Keratinocyte (primary cell): ENCODE results near the gene CIZ1. TPM values are rescaled to one million over a fixed set of nuclear protein-coding genes. Genes with fewer than 3 reads are reported as not detected.
A peak's percentile ranks its signal among the peaks of the same experiment; 100 is the strongest.

Source experiments
- DNase-seq: peaks from one replicate; pipeline ENCODE4 v3.0.0-alpha.2; 2011; ENCODE audit warnings: low read depth, missing footprints, low spot score
- FAIRE-seq: peaks from 2 replicates; lab custom pipeline; 2011; peaks lifted over from hg19 to GRCh38; lab: Jason Lieb, UNC
- H2AFZ ChIP-seq: 2 replicates; pipeline ENCODE4 v1.6.0; 2012; ENCODE audit warnings: low read length, control low read depth, inconsistent platforms; ENCODE audit not compliant: control insufficient read depth
- H3K27ac ChIP-seq: 2 replicates; pipeline ENCODE4 v1.5.1; 2011; ENCODE audit warnings: low read length; ENCODE audit not compliant: control insufficient read depth, insufficient read depth
- H3K27me3 ChIP-seq: 3 replicates; pipeline ENCODE4 v1.6.0; 2011; ENCODE audit warnings: low read length; ENCODE audit not compliant: control insufficient read depth, insufficient read depth; ENCODE audit errors: extremely low read depth
- H3K36me3 ChIP-seq, 2 experiments: 2 replicates in 1 of 2; 3 replicates in 1 of 2; pipeline ENCODE4 v1.5.1; 2011; ENCODE audit warnings: low read length in 2 of 2, mild to moderate bottlenecking in 1 of 2; ENCODE audit not compliant: control insufficient read depth in 2 of 2, insufficient read depth in 2 of 2; ENCODE audit errors: extremely low read depth in 1 of 2
- H3K4me1 ChIP-seq: 3 replicates; pipeline ENCODE4 v1.5.1; 2011; ENCODE audit warnings: low read length; ENCODE audit not compliant: control insufficient read depth, insufficient read depth; ENCODE audit errors: extremely low read depth
- H3K4me2 ChIP-seq: 3 replicates; pipeline ENCODE4 v1.6.0; 2011; ENCODE audit warnings: low read depth, low read length; ENCODE audit not compliant: control insufficient read depth, insufficient read depth; ENCODE audit errors: extremely low read depth
- H3K4me3 ChIP-seq, 3 experiments: fragments of 200-600 bp in 1 of 3; sonication (generic) in 1 of 3; 2 replicates in 2 of 3; 3 replicates in 1 of 3; pipeline ENCODE4 v1.5.1; 2011 to 2016; ENCODE audit warnings: low read length in 3 of 3, mild to moderate bottlenecking in 3 of 3, control low read depth in 2 of 3, inconsistent platforms in 1 of 3, low read depth in 1 of 3, mixed read lengths in 1 of 3, mixed run types in 1 of 3, moderate library complexity in 1 of 3; ENCODE audit not compliant: control insufficient read depth in 2 of 3, insufficient read depth in 2 of 3; ENCODE audit errors: extremely low read depth in 1 of 3
- H3K79me2 ChIP-seq: 2 replicates; pipeline ENCODE4 v1.6.0; 2012; ENCODE audit warnings: low read length; ENCODE audit not compliant: control insufficient read depth, insufficient read depth
- H3K9ac ChIP-seq: 3 replicates; pipeline ENCODE4 v1.6.0; 2011; ENCODE audit warnings: low read length; ENCODE audit not compliant: control insufficient read depth, insufficient read depth; ENCODE audit errors: extremely low read depth
- H3K9me1 ChIP-seq: 3 replicates; pipeline ENCODE4 v1.6.0; 2011; ENCODE audit warnings: low read length; ENCODE audit not compliant: control insufficient read depth, insufficient read depth; ENCODE audit errors: extremely low read depth
- H3K9me3 ChIP-seq: 2 replicates; pipeline ENCODE4 v1.5.1; 2012; ENCODE audit warnings: low read depth, low read length; ENCODE audit not compliant: control insufficient read depth
- H4K20me1 ChIP-seq: 3 replicates; pipeline ENCODE4 v1.6.0; 2011; ENCODE audit warnings: low read length; ENCODE audit not compliant: control insufficient read depth, insufficient read depth; ENCODE audit errors: extremely low read depth
- EZH2 ChIP-seq: IDR thresholded peaks from one replicate; pipeline ENCODE4 v1.6.1; 2012; ENCODE audit warnings: inconsistent platforms, mild to moderate bottlenecking, low read length, moderate library complexity
- dilution Hi-C: fragments of 300-500 bp; cut with MboI; formaldehyde crosslinking; loops from one replicate; pipeline ENCODE4 v1.7.0; 2020; ENCODE audit warnings: low sequenced_read_pairs; ENCODE audit not compliant: extremely low pct_ligation_motif_present
- polyA plus RNA-seq, 5 experiments: library from polyadenylated mRNA; depleted of rRNA in 3 of 5; stranded (reverse) in 3 of 5; stranded (forward) in 1 of 5; unstranded in 1 of 5; fragments of >200 nt; gene quantifications; 1 replicate in 1 of 5; 2 replicates in 3 of 5; 3 replicates in 1 of 5; pipeline versions ENCODE4 v1.2.1 to v1.2.3, GENCODE V29; 2011 to 2012; ENCODE audit warnings: missing spikeins in 2 of 5, low read depth in 1 of 5, low replicate concordance in 1 of 5
- TF ChIP-seq, protein P1 (sequence below), 3 experiments: IDR thresholded peaks in 1 of 3; conservative IDR thresholded peaks in 1 of 3; optimal IDR thresholded peaks in 1 of 3; 2 replicates in 2 of 3; 3 replicates in 1 of 3; pipeline versions ENCODE3 to v1.5.1; 2011; ENCODE audit warnings: low read length in 3 of 3, mild to moderate bottlenecking in 3 of 3, moderate library complexity in 2 of 3, control low read depth in 1 of 3, inconsistent platforms in 1 of 3; ENCODE audit not compliant: insufficient read depth in 2 of 3; ENCODE audit errors: extremely low read depth in 1 of 3

Gene CIZ1
- polyA plus RNA-seq, 1 donor (not counting 4 experiments of a cell fraction or from before 2014, with no cell fraction given): 23.5 TPM

DNA sequence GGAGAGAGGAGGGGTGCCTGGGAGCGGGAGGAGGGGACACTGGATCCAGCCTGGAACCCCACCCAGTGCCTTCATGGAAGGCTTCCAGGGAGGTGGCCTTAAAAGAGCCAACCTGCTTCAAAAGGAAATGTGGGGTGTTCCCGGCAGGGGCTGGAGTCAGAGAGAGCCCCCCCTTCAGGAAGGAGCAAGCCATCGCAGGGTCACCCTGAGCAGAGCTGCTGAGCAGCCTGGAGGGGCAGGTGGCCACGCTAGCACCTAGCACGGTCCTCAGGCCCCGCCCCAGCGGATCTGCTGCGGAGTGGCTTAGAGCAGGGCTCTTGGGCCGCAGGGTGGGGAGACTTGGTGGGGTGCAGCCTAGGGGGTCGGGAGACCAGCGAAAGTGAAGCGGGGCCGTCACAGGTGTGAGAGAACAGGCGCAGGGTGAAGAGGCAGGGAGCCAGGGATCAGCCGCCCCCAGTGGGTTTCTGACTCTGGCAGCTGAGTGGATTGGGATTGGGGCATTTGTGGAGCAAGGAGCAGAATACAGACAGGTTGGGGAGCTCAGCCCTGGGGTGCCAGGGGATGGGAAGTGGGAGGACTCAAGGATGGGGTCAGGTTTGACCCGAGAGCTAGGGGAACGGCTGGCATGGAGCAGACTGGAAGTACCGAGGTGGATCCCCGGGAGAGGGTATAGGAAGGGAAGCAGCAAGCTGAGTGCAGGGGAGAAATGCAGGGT is 40.6 kb downstream of the CIZ1 start:
- FAIRE-seq (no peak), DNase-seq (no peak)
- no peak overlapping the region for H3K9ac ChIP-seq
- H4K20me1 ChIP-seq: no peaks in the 10 kb centered on the region
- H3K4me3 ChIP-seq: no peak overlapping the region
- H3K36me3 ChIP-seq: no peaks in the 10 kb centered on the region
- H3K9me1 ChIP-seq: no peaks in the 10 kb centered on the region
- no peak overlapping the region for H2AFZ ChIP-seq
- H3K4me1 ChIP-seq: peaks cover 31% of the 10 kb centered on the region
- dilution Hi-C loops: no loop called here
- no peaks in the 10 kb centered on the region for H3K9me3 ChIP-seq
- no peak overlapping the region for H3K27ac ChIP-seq
- no peaks in the 10 kb centered on the region for H3K79me2 ChIP-seq
- H3K27me3 ChIP-seq: no peaks in the 10 kb centered on the region
- no peak overlapping the region for H3K4me2 ChIP-seq
- TF ChIP-seq, protein P1, sequence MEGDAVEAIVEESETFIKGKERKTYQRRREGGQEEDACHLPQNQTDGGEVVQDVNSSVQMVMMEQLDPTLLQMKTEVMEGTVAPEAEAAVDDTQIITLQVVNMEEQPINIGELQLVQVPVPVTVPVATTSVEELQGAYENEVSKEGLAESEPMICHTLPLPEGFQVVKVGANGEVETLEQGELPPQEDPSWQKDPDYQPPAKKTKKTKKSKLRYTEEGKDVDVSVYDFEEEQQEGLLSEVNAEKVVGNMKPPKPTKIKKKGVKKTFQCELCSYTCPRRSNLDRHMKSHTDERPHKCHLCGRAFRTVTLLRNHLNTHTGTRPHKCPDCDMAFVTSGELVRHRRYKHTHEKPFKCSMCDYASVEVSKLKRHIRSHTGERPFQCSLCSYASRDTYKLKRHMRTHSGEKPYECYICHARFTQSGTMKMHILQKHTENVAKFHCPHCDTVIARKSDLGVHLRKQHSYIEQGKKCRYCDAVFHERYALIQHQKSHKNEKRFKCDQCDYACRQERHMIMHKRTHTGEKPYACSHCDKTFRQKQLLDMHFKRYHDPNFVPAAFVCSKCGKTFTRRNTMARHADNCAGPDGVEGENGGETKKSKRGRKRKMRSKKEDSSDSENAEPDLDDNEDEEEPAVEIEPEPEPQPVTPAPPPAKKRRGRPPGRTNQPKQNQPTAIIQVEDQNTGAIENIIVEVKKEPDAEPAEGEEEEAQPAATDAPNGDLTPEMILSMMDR (optimal IDR thresholded peaks at IDR 0.05 in 1 of 3, IDR thresholded peaks at IDR 0.05 in 1 of 3, conservative IDR thresholded peaks at IDR 0.05 in 1 of 3; ENCODE audit: extremely low read depth in 1 of 3, insufficient read depth in 2 of 3, low read length in 3 of 3): peak in 2 of 3 experiments; percentile 34 to 38
- no peak for TF ChIP-seq EZH2

DNA sequence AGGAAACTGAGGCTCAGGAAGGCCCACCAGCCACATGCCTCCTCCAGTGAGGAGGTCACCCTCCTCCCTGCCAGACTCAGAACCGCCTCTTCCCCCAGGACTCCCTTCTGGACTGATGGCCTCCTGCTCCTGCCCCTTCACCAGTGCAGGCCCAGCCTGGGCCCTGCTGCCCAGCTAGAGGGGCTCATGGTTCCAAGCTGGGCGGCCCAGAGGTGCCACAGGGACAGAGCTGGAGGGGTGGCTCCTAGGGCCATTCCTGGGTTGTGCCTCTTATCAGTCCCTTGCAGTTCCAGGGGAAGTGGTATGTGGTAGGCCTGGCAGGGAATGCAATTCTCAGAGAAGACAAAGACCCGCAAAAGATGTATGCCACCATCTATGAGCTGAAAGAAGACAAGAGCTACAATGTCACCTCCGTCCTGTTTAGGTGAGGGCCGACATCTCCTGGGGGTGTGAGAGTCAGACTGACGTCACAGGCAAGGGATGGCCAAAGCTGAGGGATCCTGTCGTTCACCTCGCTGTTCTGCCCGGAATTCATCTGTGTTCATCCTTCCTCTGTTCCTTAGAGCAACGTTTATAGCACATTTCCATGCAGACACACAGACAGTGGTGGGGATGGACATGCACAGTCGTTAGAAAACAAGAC is 41.3 kb downstream of the CIZ1 start:
- H4K20me1 ChIP-seq: no peaks in the 10 kb centered on the region
- H3K9me3 ChIP-seq: no peaks in the 10 kb centered on the region
- FAIRE-seq (no peak), DNase-seq (no peak)
- H3K9me1 ChIP-seq: no peaks in the 10 kb centered on the region
- TF ChIP-seq, protein P1 (optimal IDR thresholded peaks at IDR 0.05 in 1 of 3, IDR thresholded peaks at IDR 0.05 in 1 of 3, conservative IDR thresholded peaks at IDR 0.05 in 1 of 3; ENCODE audit: extremely low read depth in 1 of 3, insufficient read depth in 2 of 3, low read length in 3 of 3): no peak
- TF ChIP-seq EZH2: no peak
- peak overlapping the region; percentile 47 for H3K4me2 ChIP-seq
- H3K36me3 ChIP-seq: no peaks in the 10 kb centered on the region
- H3K27ac ChIP-seq: no peak overlapping the region
- dilution Hi-C loops: no loop called here
- peaks cover 38% of the 10 kb centered on the region for H3K4me1 ChIP-seq
- no peak overlapping the region for H2AFZ ChIP-seq
- H3K4me3 ChIP-seq: no peak overlapping the region
- H3K27me3 ChIP-seq: no peaks in the 10 kb centered on the region
- peak overlapping the region; percentile 8 for H3K9ac ChIP-seq
- no peaks in the 10 kb centered on the region for H3K79me2 ChIP-seq
